MCF 10A (cell line): ENCODE measurements around the gene LRRK1. TPM values are rescaled to one million over a fixed set of nuclear protein-coding genes. Genes with fewer than 3 reads are reported as not detected.

Experiments used
- BruUV-seq: library from RNA; stranded (reverse); fragments of 400-500 nt; replicated peaks from 2 replicates; lab custom pipeline; 2021; lab: Mats Ljungman, UMichigan
- CTCF ChIA-PET: fragments of 300-600 bp; sonication (Branson Sonifier 250); formaldehyde crosslinking; extraction: SDS; loops from one replicate; lab custom pipeline; 2021; ENCODE audit warnings: antibody characterized with exemption, inconsistent platforms; lab: Yijun Ruan, JAX
- POLR2A ChIA-PET: fragments of 300-600, 350-650 bp; sonication (Branson Sonifier 250); formaldehyde crosslinking; extraction: SDS; loops from one replicate; lab custom pipeline; 2020; ENCODE audit warnings: antibody characterized with exemption, inconsistent platforms; lab: Yijun Ruan, JAX
- DNase-seq: peaks from one replicate; pipeline ENCODE4 v3.0.0-alpha.2; 2018; ENCODE audit not compliant: unreplicated experiment
- H3K27ac Mint-ChIP-seq: one replicate; pipeline ENCODE4 v1.8.0; 2022; ENCODE audit warnings: mild to moderate bottlenecking, low read depth, mixed read lengths; ENCODE audit not compliant: unreplicated experiment
- H3K27me3 Mint-ChIP-seq: one replicate; pipeline ENCODE4 v1.8.0; 2022; ENCODE audit warnings: mixed read lengths; ENCODE audit not compliant: insufficient read depth, unreplicated experiment
- H3K36me3 Mint-ChIP-seq: one replicate; pipeline ENCODE4 v1.8.0; 2022; ENCODE audit warnings: mild to moderate bottlenecking, moderate library complexity, mixed read lengths; ENCODE audit not compliant: insufficient read depth, unreplicated experiment
- H3K4me1 Mint-ChIP-seq: one replicate; pipeline ENCODE4 v1.8.0; 2022; ENCODE audit warnings: mixed read lengths; ENCODE audit not compliant: insufficient read depth, unreplicated experiment
- H3K4me3 Mint-ChIP-seq: one replicate; pipeline ENCODE4 v1.8.0; 2022; ENCODE audit warnings: mild to moderate bottlenecking, moderate library complexity, mixed read lengths; ENCODE audit not compliant: unreplicated experiment
- H3K9me3 Mint-ChIP-seq: one replicate; pipeline ENCODE4 v1.8.0; 2022; ENCODE audit warnings: mixed read lengths; ENCODE audit not compliant: unreplicated experiment
- CTCF ChIP-seq: fragments of 200-600 bp; IDR thresholded peaks from one replicate; pipeline ENCODE4 v1.8.0; 2022; ENCODE audit warnings: antibody characterized with exemption, mild to moderate bottlenecking; ENCODE audit not compliant: unreplicated experiment
- intact Hi-C: fragments of 100-400 bp; cut with micrococcal nuclease; formaldehyde crosslinking; loops from 2 replicates; pipeline ENCODE4 v1.14.1; 2022
- total RNA-seq: library from RNA; stranded (reverse); gene quantifications from 2 replicates; pipeline ENCODE4 v1.2.3, GENCODE V29; 2022

LRRK1 gene
- total RNA-seq, 1 experiment from 2014 or later: 15.4 TPM

- Mint-ChIP-seq H3K9me3 (no peaks in the 10 kb centered on the region), H3K4me3 (no peak overlapping the region), H3K27me3 (no peaks in the 10 kb centered on the region), H3K36me3 (peaks cover 10% of the 10 kb centered on the region), H3K27ac (no peak overlapping the region), H3K4me1 (no peaks in the 10 kb centered on the region)
- no TSS peak for BruUV-seq
- TF ChIP-seq CTCF: no peak
- ChIA-PET CTCF (interaction anchor here (0.6 to 0.7 kb wide), 4 partner anchors 21 to 84 kb away, joined by 3 to 4 read pairs (median 3); no protein-coding TSS in a partner anchor), POLR2A (no interaction called here)
- intact Hi-C loops: no loop called here
- DNase-seq: no peak
Measured at GRCh38 chr15:100986158-100986896, 67.2 kb downstream of the LRRK1 start.

GRCh38 chr15:100987143-100987542, 68.0 kb downstream of the LRRK1 start:
- Mint-ChIP-seq H3K27me3 (no peaks in the 10 kb centered on the region), H3K9me3 (no peaks in the 10 kb centered on the region), H3K27ac (no peak overlapping the region), H3K4me1 (no peaks in the 10 kb centered on the region), H3K36me3 (peaks cover 7% of the 10 kb centered on the region), H3K4me3 (no peak overlapping the region)
- no peak for DNase-seq
- intact Hi-C loops: no loop called here
- no peak for TF ChIP-seq CTCF
- ChIA-PET CTCF (interaction anchor here (0.6 to 1.5 kb wide), 2 partner anchors 20 to 80 kb away, joined by 3 to 4 read pairs; no protein-coding TSS in a partner anchor), POLR2A (no interaction called here)
- no TSS peak for BruUV-seq

- no TSS peak for BruUV-seq
- H3K36me3 Mint-ChIP-seq: peaks cover 7% of the 10 kb centered on the region
Measured at GRCh38 chr15:100988297-100988696, 69.1 kb downstream of the LRRK1 start.

More at GRCh38 chr15:100988297-100988696, 69.1 kb downstream of the LRRK1 start:
- ChIA-PET POLR2A (no interaction called here), CTCF (interaction anchor here (0.7 to 1.5 kb wide), 3 partner anchors 18 to 40 kb away, joined by 3 to 9 read pairs (median 4); no protein-coding TSS in a partner anchor)
- Mint-ChIP-seq H3K27ac (no peak overlapping the region), H3K4me1 (no peaks in the 10 kb centered on the region), H3K27me3 (no peaks in the 10 kb centered on the region), H3K9me3 (no peaks in the 10 kb centered on the region), H3K4me3 (no peak overlapping the region)
- no peak for DNase-seq
- TF ChIP-seq CTCF: no peak
- intact Hi-C loops: no loop called here
